NCI-H2081 (cell line): ENCODE results near the gene INA.
A peak's percentile ranks its signal among the peaks of the same experiment; 100 is the strongest.
"Not testable (repeated sequence)": the region's sequence is repeated elsewhere in the genome, so short reads cannot be mapped to it uniquely, and the experiment has no call there.

Source experiments
- DNase-seq, 2 experiments: peaks; one replicate each; lab custom pipeline; 2025; lab: John Stamatoyannopoulos, UW

The INA gene

DNA sequence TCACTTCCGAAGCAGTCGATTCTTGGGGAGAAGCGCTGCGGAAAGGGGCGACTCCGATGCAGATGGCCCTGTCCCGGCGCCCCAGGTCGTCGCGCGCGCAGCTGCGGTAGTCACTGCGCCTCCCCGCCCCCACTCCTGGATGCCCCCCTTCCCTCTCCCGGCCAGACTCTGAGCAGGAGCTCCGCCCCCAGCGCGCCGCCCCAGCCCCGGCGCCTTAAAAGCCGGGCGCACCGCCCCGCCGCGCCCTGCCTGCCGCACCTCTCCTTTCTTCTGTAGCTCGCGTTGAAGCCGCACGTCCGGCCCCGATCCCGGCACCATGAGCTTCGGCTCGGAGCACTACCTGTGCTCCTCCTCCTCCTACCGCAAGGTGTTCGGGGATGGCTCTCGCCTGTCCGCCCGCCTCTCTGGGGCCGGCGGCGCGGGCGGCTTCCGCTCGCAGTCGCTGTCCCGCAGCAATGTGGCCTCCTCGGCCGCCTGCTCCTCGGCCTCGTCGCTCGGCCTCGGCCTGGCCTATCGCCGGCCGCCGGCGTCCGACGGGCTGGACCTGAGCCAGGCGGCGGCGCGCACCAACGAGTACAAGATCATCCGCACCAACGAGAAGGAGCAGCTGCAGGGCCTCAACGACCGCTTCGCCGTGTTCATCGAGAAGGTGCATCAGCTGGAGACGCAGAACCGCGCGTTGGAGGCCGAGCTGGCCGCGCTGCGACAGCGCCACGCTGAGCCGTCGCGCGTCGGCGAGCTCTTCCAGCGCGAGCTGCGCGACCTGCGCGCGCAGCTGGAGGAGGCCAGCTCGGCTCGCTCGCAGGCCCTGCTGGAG, at the start of gene INA:
Gene INA, plus strand, starts transcription at position 243 of the 817 bp plus-strand sequence. Its CDS starts 74 bp downstream, at position 317.
- peak; percentile 78 to 83 for DNase-seq

DNA sequence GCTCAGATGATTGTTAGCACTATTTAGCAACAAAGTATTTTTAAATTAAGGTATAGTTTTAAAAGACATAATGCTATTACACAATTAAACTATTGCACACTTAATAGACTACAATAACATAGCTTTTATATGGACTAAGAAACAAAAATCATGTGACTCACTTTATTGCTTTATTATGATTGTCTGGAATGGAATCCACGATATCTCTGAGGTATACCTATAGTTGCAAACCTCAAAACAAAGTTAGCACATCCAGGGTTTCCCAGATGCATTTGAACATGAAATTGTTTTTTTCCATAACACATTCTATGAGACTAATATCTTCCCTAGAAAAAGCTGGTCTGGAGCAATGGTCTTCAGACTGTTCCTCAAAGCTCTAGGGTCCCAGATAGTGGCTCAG, 49.5 kb upstream of the INA start:
- DNase-seq: no peak

DNA sequence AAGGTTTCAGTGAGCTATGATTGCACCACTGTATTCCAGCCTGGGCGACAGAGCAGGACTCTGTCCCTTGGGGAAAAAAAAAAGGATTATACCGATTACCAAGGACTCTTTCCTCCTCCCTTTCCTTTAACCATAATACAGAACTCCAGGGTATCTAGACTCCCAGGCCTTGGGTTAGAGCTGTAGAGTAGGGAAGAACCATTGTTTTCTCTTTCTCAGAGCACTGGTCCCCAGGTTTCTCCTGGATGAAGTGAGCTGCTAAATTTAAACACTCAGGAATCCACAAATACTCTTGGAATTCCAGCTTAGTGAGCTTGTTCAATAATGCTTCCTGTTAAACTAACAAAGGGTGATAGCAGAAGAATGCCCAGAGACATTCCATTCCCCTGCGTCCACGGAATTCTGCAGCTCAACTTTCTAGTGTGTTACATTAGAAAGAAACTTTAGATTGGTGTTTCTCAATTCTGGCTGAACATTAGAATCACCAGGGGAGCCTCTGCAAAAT, 45.8 kb upstream of the INA start:
- DNase-seq: no peak

DNA sequence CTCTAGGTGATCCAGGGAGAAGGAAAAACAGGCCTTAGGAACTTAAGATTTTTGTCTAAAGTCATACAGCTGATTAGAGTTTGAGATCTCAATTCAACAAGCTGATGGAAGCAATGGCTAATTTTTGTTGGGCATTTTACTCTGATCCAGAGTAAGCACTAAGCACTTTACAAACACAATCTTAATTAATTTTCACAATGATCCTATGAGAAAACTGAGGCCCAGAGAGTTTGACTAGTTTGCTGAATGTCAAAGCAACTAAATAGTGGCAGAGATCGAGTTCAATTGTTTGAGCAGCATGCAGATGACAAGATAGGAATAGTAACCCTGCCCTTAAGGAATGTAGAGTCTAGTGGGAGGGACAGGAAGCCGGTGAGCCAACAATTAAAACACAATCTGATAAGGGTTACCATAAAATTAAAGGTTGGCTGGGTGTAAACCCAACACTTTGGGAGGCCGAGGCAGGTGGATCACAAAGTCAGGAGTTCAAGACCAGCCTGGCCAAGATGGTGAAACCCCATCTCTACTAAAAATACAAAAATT, 44.7 kb upstream of the INA start:
- no peak for DNase-seq

DNA sequence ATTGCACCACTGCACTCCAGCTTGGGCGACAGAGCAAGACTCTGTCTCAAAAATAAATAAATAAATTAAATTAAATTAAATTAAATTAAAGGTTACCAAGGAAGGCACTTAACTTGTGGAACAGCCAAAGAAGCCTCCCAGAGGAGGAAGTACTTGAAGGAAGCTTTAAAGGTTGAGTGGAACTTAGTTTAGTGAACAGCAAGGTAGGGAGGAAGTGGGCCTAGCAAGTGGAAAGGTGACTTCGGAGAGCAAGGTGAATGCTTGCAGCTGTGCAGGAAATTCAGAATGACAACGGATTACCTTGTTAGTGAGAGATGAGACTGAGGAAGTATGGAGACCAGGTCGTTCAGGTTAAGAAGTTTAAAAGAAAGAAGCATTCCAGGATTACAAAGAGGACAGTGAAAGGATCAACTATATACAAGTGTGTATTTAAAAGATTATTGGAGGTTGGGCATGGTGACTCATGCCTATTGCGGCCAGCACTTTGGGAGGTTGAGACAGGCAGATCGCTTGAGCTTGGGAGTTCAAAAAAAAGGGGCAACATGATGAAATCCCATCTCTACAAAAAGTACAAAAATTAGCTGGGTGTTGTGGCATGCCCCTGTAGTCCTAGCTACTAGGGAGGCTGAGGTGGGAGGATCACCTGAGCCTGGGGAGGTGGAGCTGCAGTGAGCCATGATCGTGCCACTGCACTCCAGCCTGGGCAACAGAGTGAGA, 44.0 kb upstream of the INA start:
- no peak for DNase-seq

DNA sequence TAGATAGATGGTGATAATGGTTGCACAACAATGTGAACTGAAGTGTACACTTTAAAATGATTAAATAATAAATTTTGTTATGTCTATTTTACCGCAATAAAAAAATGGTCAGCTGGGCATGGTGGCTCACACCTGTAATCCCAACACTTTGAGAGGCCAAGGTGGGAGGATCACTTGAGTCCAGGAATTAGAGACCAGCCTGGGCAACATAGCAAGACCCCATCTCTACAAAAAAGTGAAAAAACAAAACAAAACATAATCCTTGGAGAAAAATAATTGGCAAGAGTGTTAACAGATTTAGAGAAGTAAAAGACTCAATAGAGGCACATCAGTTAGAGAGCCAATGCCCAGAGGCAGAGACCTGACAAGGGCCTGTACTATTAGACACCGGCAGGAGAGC, 41.2 kb upstream of the INA start:
- no peak for DNase-seq

DNA sequence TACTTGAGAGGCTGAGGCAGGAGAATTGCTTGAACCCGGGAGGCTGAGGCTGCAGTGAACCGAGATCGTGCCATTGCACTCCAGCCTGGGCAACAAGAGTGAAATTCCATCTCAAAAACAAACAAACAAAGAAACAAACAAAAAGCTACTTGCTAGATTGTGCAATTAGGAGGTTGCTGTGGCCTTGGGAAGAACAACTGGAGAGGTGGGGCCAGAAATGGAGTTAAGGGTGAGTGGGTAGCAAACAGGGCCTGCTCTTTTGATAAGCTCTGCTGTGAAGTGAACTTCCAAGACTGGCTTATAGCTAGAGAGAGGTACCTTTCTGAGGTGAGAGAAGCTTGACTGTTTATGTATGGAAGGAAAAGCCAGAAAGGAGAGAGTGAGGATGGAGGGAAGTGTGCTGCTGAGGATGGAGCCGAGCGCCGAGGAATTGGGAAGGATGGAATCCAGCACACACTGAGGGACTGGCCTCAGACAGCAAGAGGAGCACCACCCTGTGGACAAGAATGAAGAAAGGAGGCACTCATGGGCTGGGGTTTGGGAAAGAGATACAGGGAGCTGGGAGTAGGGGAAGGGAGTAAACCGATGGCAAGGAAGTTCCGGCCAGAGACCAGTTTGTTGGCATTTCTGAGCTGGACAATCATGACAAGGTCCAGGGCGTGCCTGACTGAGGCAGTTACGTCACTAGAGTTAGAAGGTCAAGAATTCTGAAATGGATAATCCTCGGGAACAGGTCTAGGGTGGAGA, 38.3 kb upstream of the INA start:
- no peak for DNase-seq

DNA sequence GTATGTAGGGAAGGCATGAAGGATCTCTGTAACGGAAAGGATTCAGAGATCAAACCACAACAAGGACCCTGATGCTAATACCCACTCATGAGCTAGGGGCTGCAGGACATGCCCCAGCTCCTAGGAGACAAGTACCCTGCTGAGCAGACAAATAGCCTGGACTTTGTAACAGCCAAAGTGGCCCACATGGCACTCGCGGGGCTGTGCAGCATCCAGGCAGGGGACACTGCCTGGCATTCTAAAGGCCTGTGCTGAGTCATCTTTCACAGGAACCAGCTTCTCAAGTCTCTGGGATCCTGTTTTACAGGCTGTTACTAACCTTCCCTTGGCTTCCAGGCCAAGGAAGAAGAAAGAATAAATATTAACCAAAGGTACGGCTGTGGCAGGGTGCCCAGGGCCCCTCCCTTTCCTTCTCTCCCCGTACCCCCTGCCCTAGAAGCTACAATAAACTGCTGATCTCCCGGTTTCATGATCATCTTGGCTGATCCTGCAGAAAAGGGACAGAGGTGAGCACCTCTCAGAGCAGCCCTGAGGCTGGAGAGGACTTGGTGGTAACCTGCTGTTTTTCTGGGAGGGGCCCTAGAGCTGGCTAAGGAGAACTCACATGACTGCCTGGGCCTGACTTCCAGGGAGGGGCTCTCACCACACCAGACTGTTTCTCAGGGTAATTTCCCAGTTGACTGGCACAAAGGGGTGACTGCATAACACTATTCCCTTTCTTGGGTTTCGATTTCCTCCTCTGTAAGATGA, 35.5 kb upstream of the INA start:
- DNase-seq: no peak

DNA sequence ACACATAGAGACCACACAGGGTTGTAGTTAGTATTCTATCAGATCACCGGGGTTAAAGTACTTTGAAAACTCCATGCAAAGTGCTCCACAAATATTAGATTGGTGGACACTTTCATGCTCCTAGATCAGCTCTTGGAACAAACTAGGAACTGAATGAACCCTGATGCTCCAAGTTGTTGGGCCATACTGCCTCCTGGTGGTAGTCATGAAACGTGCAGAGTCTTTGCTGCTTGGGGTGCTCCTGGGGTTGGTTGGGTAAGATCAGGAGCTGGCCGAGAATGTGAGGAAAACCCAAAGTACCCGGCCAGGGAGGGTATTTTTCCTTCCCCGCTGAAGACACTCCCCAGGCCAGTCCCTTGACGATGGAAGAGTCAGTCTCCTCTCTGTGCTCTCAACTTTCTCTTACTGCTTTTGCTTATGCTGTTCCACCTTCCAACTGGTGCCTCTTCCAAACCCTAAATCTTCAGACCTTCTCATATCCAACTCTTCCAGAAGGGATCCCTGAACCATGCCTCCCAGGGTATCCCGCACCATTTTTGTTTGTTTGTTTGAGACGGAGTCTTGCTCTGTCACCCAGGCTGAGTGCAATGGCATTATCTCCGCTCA, 32.2 kb upstream of the INA start:
- DNase-seq: peak; percentile 22 to 23

DNA sequence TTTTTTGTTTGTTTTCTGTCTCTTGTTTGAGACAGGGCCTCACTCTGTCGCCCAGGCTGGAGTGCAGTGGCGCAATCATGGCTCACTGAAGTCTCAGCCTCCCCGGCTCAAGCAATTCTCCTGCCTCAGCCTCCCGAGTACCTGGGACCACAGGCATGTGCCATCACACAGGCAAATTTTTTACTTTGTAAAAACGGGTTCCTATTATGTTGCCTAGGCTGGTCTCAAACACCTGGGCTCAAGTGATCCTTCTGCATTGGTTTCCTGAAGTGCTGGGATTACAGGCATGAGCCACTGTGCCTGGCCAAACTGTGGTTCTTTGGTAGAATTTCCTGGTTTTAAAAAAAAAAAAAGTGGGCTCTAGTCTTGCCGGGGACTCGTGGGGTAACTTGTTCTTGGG, 31.4 kb upstream of the INA start, which contains the start of gene RPEL1:
Gene RPEL1, plus strand, starts transcription at position 301 of the 400 bp plus-strand sequence. CDS start 110 bp downstream, outside the sequence.
- DNase-seq: not testable (repeated sequence)

DNA sequence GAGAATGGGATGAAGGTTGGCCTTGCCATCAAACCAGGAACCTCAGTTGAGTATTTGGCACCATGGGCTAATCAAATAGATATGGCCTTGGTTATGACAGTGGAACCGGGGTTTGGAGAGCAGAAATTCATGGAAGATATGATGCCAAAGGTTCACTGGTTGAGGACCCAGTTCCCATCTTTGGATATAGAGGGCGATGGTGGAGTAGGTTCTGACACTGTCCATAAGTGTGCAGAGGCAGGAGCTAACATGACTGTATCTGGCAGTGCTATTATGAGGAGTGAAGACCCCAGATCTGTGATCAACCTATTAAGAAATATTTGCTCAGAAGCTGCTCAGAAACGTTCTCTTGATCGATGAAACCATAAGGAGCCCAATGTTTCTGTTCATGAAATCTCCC, 30.6 kb upstream of the INA start:
- no peak for DNase-seq

DNA sequence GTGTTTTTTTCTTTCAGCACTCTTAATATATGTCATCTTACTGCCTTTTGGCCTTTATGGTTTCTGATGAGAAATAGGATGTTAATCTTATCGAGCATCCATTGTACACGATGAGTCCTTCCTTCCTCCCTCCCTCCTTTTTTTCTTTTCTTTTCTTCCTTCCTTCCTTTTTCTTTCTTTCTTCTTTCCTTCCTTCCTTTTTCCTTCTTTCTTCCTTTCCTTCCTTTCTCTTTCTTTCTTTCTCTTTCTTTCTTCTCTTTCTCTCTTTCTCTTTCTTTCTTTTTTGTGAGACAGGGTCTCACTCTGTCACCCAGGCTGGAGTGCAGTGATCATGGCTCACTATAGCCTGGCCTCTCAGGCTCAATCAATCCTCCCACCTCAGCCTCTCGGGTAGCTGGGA, 22.8 kb upstream of the INA start:
- no peak for DNase-seq

DNA sequence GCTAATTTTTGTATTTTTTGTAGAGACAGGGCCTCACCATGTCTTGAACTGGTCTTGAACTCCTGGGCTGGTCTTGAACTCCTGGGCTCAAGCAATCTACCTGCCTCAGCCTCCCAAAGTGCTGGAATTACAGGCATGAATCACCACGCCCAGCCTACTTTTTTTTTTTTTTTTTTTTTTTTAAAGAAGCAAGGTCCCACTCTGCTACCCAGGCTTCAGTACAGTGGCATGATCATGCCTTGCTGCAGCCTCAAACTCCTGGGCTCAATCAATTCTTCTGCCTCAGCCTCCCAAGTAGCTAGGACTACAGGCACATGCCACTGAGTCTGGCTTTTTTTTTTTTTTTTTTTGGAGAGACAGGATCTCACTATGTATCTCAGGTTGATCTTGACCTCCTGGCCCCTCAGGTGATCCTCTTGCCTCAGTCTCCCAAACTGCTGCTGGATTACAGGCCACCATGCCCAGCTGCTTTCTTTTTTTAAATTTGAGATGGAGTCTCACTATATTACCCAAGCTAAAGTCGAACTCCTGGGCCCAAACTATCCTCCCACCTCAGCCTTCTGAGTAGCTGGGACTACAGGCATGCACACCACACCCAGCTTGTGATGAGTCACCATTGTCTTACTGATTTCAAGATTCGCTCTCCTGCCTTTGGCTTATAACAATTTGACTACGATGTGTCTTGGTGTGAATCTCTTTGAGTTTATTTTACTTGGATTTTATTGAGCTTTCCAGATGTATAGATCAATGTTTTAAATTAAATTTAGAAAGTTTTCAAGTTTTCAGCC, 22.2 kb upstream of the INA start:
- DNase-seq: no peak

DNA sequence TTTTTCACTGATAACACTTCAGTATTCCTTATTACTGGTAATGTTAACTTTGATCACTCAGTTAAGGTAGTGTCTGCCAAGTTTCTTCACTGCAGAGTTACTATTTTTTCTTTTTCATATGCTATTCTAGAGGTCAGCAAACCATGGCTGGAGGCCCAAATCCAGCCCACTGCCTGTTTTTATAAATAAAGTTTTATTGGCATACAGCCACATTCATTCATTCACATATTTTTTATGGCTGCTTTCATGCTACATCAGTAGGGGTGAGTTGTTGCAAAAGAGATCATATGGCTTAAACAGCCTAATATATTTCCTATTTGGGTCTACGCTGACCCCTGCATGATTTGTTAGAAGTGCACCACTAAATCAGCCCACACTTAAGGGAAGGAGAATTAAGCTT, 20.3 kb upstream of the INA start:
- DNase-seq: no peak

DNA sequence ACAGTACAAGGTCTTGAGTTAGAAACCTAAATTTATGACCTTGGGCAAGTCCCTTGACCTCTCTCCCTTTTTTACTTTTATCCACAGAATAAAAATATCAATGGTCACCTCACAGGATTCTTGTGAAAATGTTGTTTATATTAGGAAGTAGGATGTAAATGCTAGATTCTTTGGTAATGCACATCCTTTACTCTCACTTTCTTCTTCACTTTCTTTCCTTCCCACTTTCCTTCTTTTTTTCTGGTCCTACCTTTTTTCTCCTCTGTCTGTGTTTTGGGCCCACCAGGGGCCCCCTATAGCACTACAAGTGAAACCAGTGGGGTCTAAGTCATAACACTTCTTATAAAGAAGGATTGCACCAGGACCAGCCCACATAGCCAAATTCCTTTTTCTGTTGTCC, 19.1 kb upstream of the INA start:
- DNase-seq: no peak

DNA sequence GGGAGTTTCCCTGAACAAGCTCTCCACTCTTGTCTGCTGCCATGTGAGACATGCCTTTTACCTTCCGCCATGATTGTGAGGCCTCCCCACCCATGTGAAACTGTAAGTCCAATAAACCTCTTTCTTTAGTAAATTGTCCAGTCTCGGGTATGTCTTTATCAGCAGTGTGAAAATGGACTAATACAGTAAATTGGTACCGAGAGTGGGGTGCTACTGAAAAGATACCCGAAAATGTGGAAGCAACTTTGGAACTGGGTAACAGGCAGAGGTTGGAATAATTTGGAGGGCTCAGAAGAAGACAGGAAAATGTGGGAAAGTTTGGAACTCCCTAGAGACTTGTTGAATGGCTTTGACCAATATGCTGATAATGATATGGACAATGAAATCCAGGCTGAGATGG, 18.0 kb upstream of the INA start:
- DNase-seq: not testable (repeated sequence)

DNA sequence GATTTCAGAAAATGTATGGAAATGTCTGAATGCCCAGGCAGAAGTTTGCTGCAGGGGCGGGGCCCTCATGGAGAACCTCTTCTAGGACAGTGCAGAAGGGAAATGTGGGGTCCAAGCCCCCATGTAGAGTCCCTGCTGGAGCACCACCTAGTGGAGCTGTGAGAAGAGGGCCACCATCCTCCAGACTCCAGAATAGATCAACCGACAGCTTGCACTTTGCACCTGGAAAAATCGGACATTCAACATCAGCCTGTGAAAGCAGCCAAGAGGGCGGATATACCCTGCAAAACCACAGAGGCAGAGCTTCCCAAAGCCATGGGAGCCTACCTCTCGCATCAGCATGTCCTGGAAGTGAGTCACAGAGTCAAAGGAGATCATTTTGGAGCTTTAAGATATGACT, 16.9 kb upstream of the INA start:
- DNase-seq: no peak

DNA sequence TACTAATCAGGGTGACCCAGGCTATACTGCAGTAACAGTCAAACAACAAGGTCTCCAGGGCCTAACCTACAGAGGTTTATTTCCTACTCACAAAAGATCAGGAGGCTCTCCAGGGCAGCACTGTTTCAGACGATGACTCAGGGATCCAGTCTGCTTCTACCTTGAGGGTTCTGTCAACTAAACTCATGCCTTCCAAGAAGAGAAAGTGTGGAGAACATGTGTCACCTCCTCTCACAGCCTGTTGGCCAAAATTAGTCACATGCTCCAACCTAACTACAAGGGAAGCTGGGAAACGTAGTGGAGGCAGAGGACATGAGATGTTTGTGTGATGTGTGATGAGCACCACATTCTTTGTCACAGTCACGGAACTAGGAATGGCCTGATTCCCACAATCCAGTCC, 14.7 kb upstream of the INA start:
- DNase-seq: no peak

DNA sequence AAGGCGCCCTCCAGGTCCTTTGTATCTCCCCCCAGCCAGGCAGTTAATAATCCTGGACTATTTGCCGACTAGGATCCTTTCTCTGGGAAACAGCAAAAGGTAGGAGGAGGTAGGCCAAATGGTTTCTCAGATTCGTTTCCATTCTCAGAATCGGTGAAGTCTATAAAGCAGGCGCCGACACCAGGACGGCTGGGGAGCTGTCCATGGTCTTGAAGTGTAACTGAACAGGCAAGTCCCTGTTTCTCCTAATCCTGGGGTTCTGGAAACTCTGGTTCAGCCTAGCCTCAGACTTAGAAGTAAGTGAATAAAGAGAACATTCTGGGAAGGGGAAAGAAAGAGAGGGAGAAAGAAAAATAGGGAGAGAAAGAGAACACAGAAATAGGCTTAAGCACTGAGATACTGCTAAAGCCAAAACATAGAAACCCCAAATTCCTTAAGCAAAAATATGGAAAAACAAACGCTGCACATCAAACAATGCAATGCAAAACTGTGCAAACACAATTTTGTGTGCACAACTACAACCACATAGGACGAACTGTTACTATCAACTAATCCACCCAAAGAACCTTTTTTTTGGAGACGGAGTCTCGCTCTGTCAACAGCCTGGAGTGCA, 11.1 kb upstream of the INA start:
- DNase-seq: no peak

DNA sequence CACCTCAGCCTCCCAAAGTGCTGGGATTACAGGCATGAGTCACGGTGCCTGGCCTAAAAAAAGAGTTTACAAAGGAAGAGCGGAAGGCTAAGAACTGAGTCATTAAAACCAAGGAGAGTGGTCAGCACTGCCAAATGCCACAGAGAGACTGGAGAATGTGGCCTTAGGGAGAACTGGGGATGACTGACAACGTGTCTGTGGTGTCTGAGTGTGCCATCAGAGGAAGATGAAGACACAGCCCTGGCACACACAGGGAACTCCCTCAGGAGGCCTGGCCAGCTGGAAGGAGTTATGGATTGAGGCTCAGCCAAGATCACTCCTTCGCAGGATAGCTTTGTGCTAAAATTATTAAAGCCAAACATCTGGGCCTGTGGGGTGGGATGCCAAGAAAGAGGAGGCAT, 3.9 kb upstream of the INA start:
- no peak for DNase-seq
